GM18498 (cell line): Measurements from ENCODE around the gene MBL2.

ENCODE experiments used
- ATAC-seq: cut with Tn5 transposase; IDR thresholded peaks from one replicate; pipeline ENCODE4 v1.9.1; 2021; ENCODE audit warnings: mild to moderate bottlenecking, moderate library complexity; ENCODE audit not compliant: unreplicated experiment

MBL2 gene

DNA sequence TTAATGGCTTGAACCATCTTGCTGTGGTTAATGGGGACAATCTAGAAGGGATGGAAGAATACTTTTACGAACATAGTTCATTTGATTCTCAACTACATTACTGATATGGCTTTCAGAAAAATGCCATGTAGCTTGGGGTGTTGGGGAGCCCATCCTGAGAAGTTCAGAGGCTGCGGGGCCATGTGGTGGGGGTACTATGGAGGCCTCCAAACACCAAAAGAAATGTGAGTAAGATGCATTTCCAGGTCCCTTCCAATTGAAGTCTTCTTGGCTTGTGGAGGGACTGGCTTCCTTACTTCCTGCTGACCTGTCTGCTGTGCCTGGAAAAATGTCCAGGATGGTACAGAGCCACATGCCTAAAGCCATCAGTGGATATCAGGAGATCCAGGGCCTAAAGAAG lies 1.6 kb upstream of the MBL2 start:
- no peak for ATAC-seq

DNA sequence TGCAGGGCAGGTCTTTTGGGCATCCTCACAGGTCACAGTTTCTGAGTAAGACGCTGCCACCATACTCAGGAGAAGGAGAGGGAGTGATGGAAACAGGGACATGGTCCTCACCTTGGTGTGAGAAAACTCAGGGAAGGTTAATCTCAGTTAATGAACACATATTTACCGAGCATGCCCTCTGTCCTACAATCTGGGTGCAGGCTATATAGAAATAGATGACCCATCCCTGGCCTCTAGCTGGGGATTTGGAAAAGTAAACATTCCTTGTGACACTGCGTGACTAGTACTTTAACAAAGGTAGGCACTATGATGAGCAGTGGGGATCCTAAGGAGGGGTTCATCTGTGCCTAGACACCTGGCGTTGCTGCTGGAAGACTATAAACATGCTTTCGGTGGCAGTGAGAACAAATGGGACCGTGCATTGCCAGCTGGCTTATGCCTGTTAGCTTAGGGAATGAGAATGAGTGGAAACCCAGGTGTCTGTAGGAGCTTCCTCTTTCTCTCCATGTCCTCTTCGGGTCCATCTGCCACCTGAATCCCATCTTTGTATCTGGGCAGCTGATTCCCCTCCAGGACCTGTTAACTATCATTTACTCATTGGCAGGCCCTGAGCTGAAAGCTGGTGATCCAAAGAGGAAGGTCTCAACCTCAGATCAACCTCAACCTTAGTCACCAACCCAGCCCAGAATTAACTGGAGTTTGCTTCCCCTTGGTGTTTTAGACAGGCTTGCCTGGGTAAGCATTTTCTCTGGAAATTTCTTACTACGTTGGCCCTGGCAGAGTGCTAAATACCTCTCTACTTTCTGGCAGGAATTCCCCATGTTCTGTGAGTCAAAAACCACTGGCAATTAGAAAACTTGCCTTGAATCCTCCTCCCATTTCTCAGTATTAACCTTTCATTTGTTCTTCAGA lies 794 bp downstream of the MBL2 start:
- no peak for ATAC-seq

DNA sequence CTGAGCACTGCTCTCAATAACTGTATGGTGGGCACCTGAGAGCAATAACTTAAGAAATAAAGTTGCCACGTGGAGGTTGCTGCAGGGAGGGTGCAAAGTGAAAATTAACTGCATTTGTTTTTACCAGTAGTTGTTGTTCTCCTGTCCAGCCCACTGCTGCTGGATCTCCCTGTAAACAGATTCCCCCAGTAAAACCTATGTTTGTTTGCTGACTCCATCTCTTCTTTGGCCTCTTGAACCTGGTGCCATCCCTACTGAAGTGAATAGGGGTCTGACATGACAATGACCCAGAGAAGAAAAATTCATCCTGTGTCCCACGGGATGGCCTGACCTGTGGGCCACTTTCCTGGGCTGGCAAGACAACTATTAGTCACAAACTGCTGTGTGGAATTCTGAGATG lies 1.7 kb downstream of the MBL2 start:
- ATAC-seq: no peak

DNA sequence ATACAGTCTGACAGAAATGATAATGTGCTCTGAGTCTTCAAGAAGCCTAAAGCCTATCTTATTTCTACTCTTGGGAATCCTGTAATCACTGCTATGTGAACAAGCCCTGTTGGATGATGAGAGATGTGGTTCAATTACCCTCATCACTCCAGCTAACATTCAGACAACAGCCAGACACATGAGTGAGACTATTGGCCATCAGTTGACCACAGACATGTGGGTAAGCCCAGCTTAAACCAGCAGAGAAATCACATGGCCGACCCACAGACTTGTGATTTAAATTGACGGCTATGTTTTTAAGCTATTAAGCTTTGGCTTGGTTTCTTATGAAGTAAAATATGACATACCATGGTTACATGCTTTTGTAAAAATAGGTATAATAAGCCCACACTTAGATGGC lies 2.6 kb downstream of the MBL2 start:
- no peak for ATAC-seq

DNA sequence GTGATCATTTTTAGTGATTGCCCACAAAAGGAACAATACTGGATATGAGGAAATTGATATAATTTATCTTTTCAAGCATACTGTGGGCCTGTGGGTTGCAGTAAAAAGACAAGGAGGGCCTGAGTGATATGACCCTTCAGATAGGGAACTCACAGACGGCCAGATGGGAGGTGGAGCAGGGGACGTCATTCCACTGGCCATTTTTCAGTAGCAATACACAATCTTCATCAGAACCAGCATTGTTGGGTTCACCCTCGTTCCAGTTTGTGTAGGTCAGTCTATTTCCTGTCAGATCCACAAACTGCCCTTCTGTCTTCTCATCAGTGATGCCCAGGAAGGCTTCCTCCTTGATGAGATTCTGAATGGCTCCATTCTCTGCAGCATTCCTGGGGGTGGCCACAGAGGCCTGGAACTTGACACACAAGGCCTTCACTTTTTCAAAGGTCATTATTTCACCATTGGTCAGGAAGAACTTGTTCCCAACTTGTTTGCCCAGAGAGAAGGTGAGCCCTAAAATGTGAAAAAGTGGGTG lies 4.5 kb downstream of the MBL2 start:
- ATAC-seq: no peak

DNA sequence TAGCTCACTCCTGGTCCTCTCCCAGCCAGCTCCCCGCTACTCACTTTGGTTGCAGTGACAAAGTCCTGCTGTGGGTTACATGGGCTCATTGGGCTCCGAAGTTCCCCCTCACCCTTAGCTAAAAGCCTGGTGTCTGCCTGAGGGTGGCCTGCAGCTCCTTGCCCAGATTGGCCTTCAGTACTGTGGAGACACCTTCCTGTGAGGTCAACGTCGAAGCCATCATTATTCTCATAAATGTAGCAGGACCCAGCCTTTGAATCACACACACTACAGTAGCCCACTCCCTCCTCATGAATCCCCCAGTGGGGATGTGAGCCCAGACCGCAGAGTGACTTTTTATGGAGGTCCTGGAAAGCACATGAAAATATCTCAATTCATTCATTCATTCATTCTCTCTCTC lies 10.5 kb downstream of the MBL2 start:
- ATAC-seq: no peak

DNA sequence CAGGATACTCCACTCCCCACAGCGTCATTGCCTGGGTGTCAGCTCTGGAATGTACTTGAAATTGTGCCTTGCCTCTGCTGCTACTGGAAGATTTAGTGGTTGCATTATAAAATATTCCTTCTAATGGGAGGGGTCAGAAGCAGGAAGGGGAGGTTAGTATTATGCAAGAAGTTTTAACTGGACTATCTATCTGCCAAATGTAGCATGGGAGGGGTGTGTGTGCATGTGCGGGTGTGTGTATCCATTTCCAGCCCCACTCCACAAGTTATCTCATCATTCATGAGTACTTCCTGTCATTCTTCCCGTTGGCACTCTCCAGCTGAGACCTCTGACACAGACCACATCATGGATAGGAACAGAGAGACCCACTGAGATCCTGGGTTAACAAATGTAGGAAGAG lies 13.4 kb downstream of the MBL2 start:
- ATAC-seq: no peak

DNA sequence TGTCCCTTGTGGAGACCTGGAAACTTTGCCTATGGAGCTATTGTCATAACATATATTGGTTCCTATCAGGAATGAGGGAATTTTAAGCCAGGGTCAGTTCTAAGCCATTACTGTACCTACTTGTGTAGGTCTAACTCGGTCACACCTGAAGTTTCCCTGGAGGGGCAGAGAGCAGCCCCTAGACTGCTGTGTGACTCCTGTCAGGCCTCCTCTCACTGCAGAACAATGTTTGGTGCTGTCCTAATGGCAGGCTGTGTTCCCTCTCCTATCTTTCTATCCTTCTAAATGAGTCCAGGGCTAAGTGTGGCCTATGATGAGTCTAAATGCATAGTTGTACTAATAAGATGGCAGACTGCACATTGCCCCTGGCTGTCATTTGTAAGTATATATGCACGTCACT lies 14.2 kb downstream of the MBL2 start:
- no peak for ATAC-seq

DNA sequence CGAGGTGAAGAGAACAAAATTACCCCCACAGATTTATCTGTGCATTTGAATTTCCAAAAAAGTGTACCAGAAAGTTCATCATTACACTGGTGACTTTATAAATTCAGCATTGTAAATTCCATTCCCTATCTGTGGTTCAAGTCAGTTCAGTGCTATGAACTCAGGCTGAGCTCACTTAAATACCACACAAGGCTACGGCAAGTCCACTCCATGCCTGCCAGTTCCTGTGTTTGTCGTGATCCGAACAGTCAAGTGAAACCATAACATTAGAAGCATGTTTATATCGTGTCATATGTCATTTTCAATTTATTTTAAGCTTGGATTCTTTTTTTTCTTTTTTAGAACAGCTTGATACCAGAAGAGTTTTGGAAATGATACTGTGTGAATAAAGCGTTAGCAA lies 14.8 kb downstream of the MBL2 start:
- ATAC-seq: no peak

DNA sequence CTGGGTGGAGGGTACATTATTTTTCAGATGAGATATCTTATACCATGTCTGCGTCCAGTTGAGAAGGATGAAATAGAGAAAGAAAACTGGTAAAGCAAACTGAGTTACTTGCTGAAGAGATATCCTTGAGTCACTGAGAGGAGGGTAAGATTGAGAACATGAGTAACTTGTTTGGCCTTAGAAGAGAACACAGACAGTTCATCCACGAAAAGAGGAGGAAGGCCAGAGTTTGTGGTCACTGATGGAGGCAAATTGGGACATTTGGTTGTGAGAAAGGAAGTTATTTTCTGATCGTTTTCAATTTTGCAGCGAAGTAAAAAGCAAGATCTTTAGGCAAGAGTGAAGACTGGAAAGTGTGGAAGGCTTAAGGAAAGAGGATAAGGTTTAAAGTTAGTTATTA lies 15.6 kb downstream of the MBL2 start:
- ATAC-seq: no peak

DNA sequence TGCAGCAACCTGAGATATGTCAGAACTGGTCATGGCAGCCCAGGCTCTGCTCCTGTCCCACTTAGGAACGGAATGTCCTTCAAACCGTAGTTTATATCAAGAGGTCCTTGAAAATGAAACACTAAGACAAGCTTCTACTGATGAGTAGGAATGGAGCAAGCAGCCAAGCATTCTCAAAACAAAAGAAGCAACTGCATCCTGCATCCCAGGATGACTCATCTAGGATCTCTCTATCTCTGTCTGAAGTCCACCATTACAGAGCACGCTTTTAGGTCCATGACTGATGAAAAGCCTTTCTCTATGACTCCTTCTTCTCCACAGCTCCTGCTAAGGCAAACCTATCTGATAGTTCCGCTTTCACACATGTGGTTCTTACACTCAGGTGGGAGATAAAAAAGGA lies 16.3 kb downstream of the MBL2 start:
- no peak for ATAC-seq

DNA sequence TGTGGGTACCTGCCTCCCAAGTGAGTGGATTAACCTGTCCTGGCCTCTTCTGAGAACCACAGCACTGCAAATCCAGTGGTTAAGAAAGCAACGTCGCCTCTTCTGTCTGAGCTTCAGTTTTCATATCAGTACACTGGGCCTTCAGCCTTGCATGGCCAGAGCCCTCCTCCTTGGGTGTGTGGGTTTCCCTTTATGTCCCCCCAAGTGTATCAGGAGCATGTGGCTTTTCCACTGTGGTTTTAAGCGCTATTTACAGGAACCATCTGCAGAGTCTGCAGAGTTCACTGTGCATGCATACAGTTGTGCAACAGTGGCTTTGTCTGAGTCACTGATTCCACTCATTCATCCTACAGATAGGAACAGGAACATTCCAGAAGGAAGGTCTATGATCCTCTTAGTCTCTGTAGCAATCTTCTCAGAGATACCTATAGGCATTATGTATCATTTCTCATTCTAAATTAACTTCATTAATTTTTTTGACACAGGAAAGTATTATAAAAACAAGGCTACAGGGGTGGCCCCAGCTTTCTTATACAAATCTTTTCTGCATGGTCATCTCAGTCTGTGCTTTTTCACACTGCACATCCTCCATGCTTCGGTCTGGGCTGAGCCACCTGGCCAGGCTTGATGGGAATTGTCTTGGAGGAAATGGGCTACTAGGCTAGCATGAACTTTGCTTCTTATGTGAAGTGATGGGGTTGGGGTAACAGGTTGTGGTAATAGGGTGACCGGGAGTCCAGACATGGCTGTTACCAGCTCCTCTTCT lies 17.1 kb downstream of the MBL2 start:
- ATAC-seq: no peak

DNA sequence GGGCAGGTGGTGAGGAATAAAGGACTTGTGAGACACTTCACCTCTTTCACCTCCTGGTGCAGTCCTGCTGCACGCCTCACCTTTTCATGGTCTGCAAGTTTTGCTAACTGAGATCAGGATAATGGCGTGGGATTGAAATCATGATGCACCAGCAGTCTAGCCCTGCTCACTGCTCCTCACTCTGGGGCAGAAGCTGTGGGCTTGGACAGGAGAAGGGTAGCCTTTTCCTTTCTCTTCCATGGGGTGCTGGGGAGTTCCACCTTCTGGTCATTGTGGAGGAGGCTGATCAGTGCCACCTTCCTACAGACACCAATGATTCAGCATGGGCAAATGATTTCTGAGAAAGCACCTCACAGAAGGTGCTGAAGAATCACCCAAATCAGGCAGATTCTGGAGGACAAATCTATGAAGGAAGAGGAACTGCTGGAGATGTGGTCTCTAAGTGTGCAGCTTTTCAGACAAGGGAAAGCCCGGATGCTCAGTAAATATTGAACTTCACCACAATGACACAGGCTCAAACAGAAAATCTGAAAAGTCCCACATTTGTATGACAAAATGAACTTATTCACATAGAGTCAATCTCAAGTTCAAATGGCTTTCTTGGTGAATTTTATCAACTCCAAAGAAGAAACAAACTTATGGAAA lies 19.7 kb downstream of the MBL2 start:
- no peak for ATAC-seq

DNA sequence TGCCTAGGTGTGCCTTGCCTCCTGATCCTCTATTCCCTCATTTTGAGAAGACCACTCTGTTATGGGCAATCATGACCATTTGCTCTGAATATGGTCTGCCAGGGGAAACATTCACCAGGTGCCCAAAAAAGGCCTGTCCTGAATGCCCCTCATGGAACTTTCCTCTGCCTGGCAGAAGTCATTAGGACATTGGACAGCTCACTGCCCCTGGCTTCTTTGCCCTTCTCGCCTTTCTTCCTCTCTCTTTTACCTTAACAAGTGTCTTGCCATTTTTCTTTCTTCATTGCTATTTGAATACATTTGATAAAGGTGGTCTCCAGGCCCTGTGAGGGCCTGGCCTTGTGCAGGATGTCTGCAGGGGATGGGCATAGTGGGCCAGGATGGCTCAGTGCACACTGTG lies 20.3 kb downstream of the MBL2 start:
- ATAC-seq: no peak

DNA sequence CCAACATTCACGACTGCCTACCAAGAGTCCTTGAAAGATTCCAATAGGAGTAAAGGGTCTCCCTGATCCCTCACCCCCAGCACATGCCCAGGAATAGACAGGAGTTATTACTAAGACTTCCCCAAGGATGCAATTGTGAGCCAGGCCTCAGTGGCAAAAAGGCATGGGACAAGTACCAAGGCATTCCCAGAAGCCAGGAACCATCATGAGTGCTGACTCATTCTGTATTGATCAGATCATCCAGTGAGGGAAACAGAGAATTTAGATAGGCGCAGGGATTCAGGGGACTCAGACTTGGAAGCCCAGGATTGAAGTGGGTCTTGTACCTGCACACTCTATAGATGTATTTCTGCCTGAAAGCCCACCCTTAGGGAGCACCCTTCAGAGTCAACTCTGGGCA lies 21.2 kb downstream of the MBL2 start:
- ATAC-seq: no peak

DNA sequence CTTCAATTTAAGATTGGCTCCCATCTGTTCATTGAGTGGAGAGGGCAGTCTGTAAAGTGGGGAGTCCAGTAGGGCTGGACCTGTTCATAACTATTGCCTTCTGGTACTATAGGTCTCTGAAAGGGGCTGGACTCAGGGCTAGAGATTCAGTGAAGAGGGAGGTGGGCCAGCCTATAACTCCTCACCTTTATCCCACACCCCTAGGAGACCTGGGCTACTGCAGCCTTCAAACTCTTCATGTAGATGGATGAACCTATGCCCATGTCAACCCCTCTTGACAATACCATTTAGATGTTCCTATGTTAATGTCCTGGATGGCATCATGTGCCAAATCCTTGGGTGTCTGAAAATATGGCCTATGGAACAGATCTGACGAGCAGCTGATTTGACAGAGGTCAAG lies 22.0 kb downstream of the MBL2 start:
- no peak for ATAC-seq

DNA sequence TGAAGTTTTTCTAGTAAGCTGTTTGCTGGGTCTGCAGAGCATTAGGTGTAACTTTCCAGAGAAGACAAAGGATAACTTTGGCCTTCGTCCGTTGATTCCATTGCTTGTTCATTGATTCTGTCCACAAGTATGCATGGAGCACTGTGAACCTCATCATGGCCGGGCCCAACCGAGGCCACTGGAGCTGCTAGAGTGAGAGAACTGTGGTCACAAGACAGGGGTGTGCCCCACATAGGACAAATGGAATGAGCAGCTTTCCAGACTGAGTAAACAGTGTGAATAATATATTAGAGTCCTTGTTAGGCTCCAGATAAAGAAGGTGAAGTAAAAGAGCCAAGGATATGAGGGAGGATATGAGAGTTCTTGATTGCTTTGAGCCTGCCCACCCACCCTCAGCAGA lies 24.9 kb downstream of the MBL2 start:
- ATAC-seq: no peak

DNA sequence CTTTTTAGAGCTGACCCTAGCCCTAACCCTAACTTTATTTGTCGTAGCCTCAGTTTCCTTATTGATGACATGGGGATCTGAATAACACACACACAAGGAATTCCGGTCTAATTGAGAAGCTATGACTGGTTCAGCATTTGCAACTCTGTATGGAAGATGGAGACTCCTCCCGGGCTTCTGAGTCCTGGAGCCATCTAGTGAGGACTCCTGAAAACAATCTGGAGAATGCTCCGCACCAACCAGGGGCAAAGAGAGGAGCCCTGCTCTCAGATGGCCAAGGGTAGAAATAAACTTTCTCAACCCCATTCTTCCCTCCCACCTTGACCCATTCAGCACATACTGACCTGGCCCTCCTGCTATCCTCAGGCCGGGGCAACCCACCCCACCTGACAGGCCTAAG lies 26.4 kb downstream of the MBL2 start:
- no peak for ATAC-seq

DNA sequence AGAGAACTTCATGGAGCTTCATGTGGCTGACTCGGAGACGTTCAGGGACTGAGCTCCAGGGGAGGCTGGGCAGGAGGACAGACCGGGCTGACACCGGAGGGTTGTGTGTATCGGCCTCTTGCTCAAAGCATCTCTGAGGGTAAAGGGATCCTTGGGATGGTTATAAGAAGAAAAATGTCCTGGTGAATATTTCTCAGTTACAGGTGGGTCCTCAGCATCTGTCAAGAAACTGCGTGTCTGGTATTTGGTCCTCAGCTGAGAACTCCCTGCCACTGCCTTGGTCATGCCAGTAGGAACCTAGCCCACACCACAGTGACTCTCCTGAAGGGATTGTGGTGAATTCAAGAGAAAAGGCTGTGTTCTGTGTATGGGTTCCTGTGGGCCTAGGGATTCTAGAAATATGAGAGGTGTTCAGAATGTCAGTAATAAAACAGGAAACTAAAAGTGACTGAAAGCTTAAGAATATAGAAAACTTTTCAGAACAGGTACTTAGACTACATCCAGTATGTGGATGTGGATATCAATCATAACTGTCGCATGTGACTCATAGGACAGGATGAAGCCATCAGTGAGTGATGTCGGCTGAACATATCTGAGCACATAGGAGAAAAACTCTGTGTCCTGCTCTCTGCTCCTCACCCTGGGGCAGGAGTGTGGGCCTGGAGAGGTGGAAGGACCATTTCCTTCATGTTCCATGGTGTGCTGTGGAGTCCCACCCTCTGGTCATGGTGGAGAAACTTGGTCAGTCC lies 28.4 kb downstream of the MBL2 start:
- ATAC-seq: no peak

DNA sequence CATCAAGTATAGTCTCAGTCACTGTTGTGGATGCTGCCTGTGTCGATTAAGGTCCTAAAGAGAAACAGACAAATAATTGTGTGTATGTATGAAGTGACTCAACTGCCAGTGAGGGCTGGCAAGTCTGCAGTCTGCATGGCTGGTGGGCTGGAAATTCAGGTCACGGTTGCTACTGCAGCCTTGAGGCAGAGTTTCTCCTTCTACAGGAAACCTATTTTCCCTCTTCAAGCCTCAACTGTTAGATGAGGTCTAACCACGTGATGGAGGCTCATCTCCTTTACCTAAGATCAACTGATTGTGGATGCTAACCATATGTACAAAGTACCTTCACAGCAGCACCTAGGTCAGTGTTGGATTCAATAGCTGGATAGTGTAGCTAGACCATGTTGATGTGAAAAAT lies 29.9 kb downstream of the MBL2 start:
- no peak for ATAC-seq

DNA sequence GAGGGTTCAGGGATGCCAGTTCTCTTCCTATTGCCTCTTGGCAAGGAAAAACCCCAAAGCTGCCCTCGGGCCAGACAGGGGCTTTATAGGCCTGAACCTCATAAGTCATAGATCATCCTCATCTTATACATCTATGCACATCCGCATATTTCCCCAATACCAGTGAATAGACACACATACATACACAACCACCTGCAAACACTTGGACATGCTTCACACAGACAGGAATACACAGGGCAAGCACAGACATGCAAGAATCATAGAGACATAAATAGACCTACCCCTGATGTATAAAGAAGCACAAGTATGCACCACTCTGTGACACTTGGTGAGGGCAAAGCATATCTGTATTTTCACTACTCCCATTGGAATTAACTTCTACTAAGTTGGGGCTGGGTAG lies 30.7 kb downstream of the MBL2 start:
- ATAC-seq: no peak
